Mesothelial cell of epicardium (in vitro differentiated cells): ENCODE data around the gene LRRC28. TPM values are rescaled to one million over a fixed set of nuclear protein-coding genes. Genes with fewer than 3 reads are reported as not detected.
"Not testable (repeated sequence)": the region's sequence is repeated elsewhere in the genome, so short reads cannot be mapped to it uniquely, and the experiment has no call there.

Experiments
- DNase-seq, 2 experiments: peaks; one replicate each; pipeline ENCODE4 v3.0.0; 2021; ENCODE audit warnings: low spot score in 2 of 2; ENCODE audit not compliant: unreplicated experiment in 2 of 2
- H3K27ac Mint-ChIP-seq: 2 replicates; pipeline ENCODE4 v1.8.0; 2021; ENCODE audit warnings: mixed read lengths
- H3K27me3 Mint-ChIP-seq: 2 replicates; pipeline ENCODE4 v1.8.0; 2021; ENCODE audit warnings: low read depth, mixed read lengths
- H3K36me3 Mint-ChIP-seq: 2 replicates; pipeline ENCODE4 v1.8.0; 2021; ENCODE audit warnings: mixed read lengths
- H3K4me1 Mint-ChIP-seq: 2 replicates; pipeline ENCODE4 v1.8.0; 2021; ENCODE audit warnings: mixed read lengths
- H3K4me3 Mint-ChIP-seq: 2 replicates; pipeline ENCODE4 v1.8.0; 2021; ENCODE audit warnings: mild to moderate bottlenecking, moderate library complexity, mixed read lengths
- H3K9me3 Mint-ChIP-seq: 2 replicates; pipeline ENCODE4 v1.8.0; 2021; ENCODE audit warnings: mixed read lengths
- total RNA-seq: library from RNA; stranded (reverse); gene quantifications from 3 replicates; pipeline ENCODE4 v1.2.1, GENCODE V29; 2021
- TF ChIP-seq, protein P1 (sequence below): fragments of 200-600 bp; sonication (generic); IDR thresholded peaks from one replicate; pipeline ENCODE4 v1.5.0; 2021; ENCODE audit warnings: antibody characterized with exemption; ENCODE audit not compliant: unreplicated experiment

LRRC28 gene
- total RNA-seq, 1 donor from 2014 or later = 29.3 TPM

DNA sequence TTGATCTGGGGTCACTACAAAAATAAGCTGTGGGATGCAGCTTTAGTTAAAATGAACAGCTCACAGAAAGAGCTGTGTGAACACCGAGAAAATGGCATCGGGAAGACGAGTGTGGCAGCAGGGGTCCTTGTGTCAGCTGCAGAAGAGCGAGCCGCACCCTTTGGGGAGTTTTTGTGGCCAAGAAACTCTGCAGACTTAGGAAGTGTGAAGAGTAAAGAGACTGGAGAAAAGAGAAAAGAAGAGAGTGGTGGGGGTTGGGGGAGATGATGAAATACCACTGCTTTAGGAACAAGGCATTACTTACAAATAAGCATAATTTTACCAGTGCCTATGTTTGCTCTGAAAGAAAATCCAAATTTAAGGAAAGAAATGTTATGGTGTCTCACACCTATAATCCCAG, 147.8 kb downstream of the LRRC28 start:
- Mint-ChIP-seq H3K4me3 (no peak overlapping the region), H3K9me3 (peaks cover 8% of the 10 kb centered on the region), H3K27me3 (no peaks in the 10 kb centered on the region), H3K4me1 (peaks cover 22% of the 10 kb centered on the region), H3K36me3 (no peaks in the 10 kb centered on the region), H3K27ac (peak overlapping the region; percentile 26)
- no peak for DNase-seq
- TF ChIP-seq, protein P1, sequence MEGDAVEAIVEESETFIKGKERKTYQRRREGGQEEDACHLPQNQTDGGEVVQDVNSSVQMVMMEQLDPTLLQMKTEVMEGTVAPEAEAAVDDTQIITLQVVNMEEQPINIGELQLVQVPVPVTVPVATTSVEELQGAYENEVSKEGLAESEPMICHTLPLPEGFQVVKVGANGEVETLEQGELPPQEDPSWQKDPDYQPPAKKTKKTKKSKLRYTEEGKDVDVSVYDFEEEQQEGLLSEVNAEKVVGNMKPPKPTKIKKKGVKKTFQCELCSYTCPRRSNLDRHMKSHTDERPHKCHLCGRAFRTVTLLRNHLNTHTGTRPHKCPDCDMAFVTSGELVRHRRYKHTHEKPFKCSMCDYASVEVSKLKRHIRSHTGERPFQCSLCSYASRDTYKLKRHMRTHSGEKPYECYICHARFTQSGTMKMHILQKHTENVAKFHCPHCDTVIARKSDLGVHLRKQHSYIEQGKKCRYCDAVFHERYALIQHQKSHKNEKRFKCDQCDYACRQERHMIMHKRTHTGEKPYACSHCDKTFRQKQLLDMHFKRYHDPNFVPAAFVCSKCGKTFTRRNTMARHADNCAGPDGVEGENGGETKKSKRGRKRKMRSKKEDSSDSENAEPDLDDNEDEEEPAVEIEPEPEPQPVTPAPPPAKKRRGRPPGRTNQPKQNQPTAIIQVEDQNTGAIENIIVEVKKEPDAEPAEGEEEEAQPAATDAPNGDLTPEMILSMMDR = no peak

DNA sequence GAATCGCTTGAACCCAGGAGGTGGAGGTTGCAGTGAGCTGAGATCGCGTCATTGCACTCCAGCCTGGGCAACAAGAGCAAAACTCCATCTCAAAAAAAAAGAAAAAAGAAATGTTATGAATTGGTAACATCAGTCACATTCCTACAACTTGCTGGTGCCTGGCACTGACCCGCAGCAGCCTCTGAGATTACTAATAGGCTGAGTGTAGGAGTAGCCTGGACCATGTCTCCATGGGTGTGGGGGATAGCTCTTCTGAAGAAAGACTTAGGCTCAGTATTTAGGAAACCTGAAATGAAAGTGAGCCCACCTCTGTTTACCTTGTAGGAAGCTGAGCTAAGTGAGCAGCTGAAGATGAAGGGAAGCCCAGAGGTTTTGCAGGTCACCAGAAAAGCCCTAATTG, 148.3 kb downstream of the LRRC28 start:
- Mint-ChIP-seq H3K27me3 (no peaks in the 10 kb centered on the region), H3K36me3 (no peaks in the 10 kb centered on the region), H3K4me1 (peaks cover 22% of the 10 kb centered on the region), H3K9me3 (peaks cover 3% of the 10 kb centered on the region), H3K4me3 (no peak overlapping the region), H3K27ac (peak overlapping the region; percentile 71)
- no peak for DNase-seq
- TF ChIP-seq, protein P1 = no peak

DNA sequence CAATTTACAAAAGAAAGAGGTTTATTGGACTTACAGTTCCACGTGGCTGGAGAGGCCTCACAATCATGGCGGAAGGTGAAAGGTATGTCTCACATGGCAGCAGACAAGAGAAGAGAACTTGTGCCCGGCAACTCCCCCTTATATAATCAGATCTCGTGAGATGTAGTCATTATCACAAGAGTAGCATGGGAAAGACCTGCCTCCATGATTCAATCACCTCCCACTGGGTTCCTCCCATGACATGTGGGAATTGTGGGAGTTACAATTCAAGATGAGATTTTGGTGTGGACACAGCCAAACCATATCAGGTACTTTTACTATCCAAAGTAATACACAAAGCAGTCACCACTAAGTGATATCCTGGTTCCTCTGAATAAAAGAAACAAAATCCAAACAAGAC, 149.9 kb downstream of the LRRC28 start:
- not testable (repeated sequence) for H3K9me3 Mint-ChIP-seq, H3K36me3 Mint-ChIP-seq, DNase-seq, H3K27me3 Mint-ChIP-seq, H3K4me3 Mint-ChIP-seq
- Mint-ChIP-seq H3K27ac (peak overlapping the region; percentile 84), H3K4me1 (peaks cover 22% of the 10 kb centered on the region)

GRCh38 chr15:99402014-99402729, 150.9 kb downstream of the LRRC28 start:
- no peaks in the 10 kb centered on the region for H3K9me3 Mint-ChIP-seq
- TF ChIP-seq, protein P1 = no peak
- peak overlapping the region; percentile 84 for H3K27ac Mint-ChIP-seq
- H3K36me3 Mint-ChIP-seq = no peaks in the 10 kb centered on the region
- DNase-seq = no peak
- no peak overlapping the region for H3K4me3 Mint-ChIP-seq
- no peaks in the 10 kb centered on the region for H3K27me3 Mint-ChIP-seq
- H3K4me1 Mint-ChIP-seq = peaks cover 22% of the 10 kb centered on the region

GRCh38 chr15:99403597-99403996, 152.3 kb downstream of the LRRC28 start:
- H3K27ac Mint-ChIP-seq = no peak overlapping the region
- H3K36me3 Mint-ChIP-seq = no peaks in the 10 kb centered on the region
- H3K9me3 Mint-ChIP-seq = no peaks in the 10 kb centered on the region
- no peak for DNase-seq
- H3K4me1 Mint-ChIP-seq = peaks cover 32% of the 10 kb centered on the region
- no peak overlapping the region for H3K4me3 Mint-ChIP-seq
- TF ChIP-seq, protein P1 = no peak
- H3K27me3 Mint-ChIP-seq = no peaks in the 10 kb centered on the region

DNA sequence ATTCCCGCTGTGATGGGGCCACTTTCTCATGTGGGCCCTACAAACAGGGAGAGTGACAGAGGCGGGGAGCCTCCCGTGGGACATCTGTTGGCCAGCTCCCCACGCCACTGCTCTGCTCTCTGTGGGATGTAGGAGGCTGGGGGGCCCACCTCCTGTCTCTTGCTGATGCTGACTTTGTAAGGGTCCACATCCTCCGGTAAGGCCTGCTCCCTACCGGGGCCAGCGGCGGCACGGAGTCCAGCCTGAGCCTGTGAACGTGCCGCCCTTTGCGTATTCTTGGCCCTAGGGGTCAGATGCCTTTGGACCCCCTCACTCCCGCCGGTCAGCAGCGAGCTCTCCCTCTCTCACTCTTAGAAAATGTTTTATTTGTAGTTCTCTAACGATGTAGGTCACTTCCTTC, 153.2 kb downstream of the LRRC28 start:
- H3K4me1 Mint-ChIP-seq = peaks cover 36% of the 10 kb centered on the region
- no peak for DNase-seq
- no peaks in the 10 kb centered on the region for H3K27me3 Mint-ChIP-seq
- no peaks in the 10 kb centered on the region for H3K9me3 Mint-ChIP-seq
- H3K27ac Mint-ChIP-seq = no peak overlapping the region
- no peaks in the 10 kb centered on the region for H3K36me3 Mint-ChIP-seq
- TF ChIP-seq, protein P1 = no peak
- H3K4me3 Mint-ChIP-seq = no peak overlapping the region
